GF-D8 (cell line): ENCODE measurements around the gene ERFL.

Source experiments
- DNase-seq: peaks from one replicate; lab custom pipeline; 2025; lab: John Stamatoyannopoulos, UW

ERFL gene

DNA sequence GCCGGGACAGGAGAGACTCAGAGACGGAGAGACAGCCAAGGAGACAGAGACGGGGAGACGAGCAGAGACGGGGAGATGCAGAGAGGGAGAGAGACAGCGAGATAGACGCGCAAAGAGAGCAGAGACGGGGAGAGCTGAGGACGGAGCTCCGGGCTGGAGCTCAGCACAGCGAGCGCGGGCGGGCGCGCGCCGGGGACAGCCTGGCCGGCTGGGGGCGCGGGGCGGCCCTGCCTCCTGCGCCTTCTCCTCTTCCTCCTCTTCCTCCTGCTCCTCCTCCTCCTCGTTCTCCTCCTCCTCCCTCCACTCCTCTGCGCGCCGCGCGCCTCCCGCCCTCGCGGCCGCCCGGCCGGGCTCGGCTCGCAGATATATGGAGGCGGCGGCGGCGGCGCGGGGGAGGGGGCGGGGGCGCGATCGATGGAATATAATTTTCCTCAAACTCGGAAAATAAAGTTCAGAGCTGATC is at the start of gene ERFL:
Gene ERFL (minus strand): TSS at position 229 of the 463 bp plus-strand sequence. CDS start 15,530 bp downstream, outside the sequence.
- peak; percentile 58 for DNase-seq

DNA sequence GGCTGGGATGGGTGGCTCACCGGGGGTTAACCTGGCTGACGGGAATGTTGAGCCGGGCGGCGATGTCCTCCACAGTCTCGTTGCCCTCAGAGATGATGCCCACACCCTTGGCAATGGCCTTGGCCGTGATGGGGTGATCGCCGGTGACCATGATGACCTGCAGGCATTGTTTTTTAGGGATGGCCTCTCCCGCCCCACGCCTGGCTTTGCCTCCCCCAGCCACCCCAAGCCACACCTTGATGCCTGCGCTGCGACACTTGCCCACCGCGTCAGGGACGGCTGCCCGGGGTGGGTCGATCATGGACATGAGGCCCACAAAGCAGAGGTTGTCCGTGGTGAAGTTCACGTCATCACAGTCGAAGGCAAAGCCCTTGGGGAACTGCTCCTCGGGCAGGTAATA is 49.7 kb upstream of the ERFL start:
- DNase-seq, result no peak

DNA sequence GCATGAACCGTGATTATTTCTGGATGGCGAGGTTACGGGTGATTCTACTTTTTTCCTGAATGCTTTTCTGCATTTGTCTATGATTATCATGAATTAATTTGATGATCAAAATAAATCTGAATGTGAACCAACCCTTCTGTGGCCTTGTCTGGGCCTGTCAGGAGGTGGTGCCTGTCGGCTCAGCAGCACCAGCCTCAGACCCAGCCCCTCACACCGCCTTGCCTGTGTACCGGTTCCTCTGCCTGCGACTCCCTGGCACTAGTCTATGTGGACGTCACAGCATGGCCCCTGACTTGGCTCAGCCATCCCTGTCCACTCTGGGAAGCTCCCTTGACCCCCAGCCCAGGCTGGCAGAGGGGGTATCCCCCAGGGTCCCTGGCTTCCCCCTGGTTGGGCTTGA is 46.4 kb upstream of the ERFL start:
- no peak for DNase-seq

DNA sequence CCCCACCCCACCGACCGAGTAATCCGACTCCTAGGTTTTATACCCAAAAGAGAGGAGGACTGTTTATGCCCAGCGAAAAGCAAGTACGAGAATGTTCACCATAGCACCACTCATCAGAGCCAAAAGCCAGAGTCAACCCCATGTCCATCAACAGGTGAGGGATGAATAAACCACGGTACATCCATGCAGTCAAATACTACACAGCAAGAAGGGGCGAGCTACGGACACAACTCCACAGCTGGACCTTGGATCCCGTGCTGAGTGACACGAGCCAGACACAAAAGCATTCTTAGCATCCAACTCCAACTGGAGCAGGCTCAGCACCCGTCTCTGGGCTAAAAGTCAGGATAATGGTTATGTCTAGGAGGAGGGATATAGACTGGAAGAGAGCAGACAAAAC is 43.1 kb upstream of the ERFL start:
- no peak for DNase-seq

DNA sequence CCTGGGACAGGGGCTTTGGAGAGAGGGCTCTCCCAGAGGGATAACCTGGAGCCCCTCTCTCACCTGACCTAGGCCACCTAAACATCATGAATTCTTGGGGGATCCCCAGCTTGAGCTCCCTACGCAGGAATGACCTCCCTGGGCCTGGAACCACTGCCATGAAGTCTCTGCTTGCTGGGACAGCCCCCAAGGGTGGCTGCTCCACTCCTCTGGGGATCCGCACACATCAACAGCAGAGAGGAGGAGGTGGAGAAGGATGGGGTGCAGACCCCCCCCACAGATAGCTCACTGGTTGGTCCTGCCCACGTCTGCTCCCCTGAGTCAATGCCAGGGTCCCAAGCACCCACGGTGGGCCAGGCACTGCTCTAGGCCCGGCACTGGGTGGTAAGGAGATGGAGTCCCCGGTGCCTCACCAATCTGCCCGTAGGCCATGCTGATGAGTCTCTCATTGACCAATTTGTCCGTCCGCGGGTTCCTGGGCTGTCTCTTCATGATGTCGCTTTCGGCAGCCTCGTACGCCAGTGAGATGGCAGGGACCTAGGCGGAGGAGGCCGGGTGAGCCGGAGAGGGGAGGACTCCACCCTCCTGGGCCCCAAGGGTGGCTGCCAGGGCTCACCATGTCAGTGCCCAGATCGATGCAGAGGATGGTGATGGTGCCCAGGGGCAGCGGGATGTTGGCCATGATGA is 41.7 kb upstream of the ERFL start:
- DNase-seq, result no peak

DNA sequence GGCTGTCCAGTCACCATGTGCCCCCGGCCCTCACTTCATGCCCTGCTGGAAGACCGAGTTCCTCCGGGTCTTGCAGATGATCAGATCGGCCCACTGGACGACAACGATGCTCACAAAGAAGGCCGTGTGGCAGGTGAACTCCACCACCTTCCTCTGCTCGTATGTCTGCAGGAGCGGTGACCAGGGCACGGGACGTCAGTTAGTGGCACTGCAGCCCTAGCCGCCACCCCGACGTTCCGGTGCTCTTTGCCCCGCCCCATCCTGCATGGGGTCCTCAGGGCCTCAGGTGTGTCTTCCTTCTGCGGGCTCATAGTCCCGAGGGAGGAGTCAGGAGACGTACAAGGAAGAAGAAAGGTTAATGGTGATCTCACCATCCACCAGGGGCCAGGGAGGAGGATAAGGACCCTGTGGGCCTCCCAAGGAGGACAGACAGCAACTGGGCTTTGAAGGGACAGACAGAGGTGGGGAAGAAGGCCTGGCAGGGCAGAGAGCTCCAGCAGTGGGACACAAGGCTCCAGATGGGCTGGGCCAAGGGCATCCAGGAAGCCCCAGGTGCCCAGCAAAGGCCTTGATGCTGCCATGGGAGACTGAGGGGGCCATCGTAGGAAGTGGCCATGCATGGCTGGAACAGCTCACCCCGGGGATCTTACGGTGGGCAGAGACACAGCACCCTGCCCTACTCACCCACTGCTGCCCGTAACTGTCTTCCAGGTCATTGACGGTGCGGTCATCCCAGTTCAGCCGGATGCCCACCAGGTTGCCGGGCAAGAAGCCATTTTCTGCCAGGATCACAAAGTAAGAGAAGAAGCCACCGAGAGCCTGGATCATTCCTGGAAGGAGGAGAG is 40.7 kb upstream of the ERFL start:
- no peak for DNase-seq

DNA sequence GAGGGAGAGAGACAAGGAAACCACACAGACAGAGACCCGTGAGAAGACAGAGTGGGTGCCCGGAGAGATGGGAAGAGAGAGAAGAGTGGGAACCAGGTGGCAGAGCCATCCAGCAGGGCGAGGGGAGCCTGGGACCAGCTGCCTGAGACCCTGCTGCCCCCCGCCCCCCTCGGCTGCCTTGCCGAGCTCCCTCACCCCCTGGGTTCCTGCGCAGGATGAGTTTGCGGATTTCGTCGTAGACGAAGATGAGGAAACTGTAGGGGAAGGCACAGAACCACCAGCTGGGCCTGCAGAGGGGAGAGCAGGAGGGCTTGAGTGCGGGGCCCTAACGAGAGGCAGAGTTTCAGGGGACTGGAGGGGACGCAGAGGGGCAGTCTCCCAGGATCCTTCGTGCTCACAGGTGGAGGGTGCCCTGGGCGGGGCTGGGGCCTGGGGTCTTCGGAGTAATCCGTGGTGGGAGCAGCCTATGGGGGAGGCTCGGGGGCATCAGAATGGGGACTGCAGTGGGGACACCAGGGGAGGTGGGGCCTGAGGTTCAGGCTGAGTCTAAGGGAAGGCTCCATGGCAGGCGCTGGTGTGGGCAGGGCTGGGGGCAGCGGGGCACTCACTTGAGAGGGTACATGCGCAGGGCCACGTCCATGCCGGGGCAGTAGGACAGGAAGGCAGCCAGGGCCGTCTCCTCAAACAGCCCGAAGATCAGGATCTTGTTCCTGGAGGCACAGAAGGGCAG is 39.0 kb upstream of the ERFL start:
- DNase-seq, result no peak

DNA sequence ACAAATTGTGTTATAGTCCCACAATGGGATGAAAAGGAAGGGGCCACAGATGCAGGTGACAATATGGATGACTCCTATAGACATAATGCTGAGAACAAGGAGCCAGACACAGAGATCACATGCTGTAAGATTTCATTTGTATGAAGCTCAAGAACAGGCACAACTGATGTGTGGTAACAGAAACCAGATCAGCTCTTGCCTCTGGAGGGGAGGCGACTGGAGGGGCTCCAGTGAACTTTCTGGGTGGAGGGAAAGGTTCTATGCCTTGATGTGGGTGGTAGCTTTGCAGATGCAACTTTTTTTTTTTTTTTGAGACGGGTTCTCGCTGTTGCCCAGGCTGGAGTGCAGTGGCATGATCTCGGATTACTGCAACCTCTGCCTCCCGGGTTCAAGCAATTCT is 36.9 kb upstream of the ERFL start:
- no peak for DNase-seq

DNA sequence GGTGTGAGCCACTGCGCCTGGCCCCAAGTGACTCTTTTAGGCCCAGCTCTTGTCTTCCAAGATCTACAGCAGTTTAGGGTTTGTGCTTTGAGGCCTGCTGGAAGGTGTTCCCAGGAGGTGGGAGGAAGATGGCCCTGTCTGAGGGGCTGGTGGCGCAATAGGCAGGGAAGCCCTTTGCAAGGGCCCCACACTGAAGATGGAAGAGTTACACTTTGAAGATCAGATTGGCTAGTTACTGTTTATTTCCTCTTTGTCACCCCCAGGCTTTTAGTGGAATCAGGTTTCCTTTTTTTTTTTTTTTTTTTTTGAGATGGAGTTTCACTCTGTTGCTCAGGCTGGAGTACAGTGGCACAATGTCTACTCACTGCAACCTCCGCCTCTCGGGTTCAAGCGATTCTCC is 32.7 kb upstream of the ERFL start:
- DNase-seq, result no peak

DNA sequence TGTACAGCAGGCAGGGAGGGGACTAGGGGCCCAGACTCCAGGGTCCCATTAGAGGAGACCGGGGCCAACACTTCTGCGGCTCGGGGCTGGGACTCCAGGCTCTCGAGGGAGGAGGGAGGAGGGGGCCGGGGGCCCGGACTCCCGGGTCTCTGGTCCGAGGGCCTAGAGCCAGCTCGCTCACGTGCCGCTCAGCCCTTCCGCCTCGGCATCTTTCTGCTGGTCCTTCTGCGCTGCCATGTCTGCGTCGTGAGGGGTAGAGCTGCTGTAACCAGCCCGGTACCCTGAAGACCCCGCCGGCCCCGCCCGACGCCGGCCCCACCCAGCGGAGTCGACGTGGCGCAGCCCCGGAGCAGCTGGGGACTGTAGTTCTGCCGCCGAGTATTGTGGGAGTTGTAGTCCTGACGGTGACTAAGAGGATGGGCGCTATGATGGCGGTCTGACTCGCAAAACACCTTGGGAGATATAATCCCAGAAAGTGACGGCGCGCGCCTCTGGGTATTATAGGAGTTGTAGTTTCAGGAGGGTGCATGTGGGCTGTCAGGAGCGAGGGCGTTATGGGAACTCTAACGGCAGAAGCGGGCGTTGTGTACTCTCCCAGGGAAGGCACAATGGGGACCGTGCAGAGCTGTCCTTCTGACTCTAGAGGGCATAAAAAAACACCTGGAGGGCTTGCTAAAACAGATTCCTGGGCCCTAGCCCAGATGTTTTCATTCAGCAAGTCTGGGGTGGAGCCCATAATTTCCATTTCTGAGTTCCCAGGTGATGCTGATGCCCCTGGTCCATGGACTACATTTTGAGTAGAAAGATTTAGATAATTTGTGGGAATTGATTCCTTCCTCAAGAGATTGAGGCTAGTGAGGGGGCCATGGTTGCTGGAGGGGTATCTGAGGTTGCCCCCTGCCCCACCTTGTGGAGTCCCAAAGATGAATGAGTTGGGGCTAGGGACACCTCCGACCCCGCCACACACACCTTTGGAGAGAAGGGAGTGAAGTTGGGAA is 31.1 kb upstream of the ERFL start, which contains the start of gene RABAC1:
Gene RABAC1 (minus strand): TSS at position 266 of the 998 bp plus-strand sequence. CDS start 29 bp downstream, at position 237.
- no peak for DNase-seq

DNA sequence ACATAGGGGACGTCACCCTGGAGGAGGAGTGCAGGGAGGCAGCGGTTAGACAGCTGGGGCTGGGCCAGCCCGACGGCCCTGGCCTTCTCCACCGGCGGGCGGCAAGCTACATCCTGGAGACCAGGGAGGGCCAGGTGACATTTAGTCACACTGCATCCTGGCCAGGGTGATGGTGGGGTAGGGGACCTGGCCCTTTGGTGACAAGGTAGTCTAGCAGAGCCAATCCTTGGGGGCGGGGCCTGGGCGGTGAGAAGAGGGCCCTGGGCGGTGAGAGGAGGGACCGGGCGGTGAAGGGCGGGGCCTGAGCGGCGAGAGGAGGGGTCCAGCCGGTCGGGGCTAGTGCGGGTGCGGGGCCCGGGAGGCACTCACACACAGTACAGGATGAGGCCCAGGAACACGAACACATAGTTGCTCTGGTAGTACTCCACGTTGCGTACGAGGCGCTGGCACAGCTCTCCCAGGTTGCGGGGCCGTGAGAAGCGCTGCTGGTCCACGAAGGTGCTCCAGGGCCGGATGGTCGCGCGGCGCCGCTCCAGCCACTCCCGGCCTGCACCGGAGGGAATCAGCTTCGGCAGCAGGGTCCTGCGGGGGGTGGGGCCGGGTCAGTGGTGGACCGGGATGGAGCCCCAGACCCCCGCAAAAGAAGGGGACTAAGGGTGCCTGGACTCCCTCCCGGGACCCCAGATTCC is 30.3 kb upstream of the ERFL start:
- DNase-seq, result no peak

DNA sequence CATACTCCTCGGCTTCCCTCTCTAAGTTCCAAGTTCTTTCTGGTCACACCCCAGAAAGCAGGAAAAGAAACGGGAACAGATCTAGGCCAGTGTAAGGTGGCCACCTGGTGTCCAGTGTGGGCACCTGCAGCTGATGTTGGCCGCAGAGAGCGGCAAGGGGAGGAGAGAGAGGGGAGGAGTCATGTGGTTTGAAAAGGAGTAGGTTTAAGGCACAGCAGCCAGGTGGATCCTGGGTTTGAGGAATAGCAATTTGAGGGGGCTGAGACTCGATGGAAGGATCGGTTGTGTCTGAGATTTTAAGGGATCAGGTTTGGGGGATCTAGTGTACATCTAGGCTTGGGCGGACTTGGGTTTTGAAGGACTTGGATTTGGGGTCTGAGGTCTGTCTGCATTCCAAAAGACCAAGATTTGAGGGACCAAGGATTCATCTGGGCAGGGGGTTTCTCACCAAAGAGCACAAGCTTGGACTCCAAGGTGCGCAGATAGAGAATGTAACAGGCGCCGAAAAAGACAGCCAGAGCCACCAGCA is 29.7 kb upstream of the ERFL start:
- peak; percentile 51 for DNase-seq

DNA sequence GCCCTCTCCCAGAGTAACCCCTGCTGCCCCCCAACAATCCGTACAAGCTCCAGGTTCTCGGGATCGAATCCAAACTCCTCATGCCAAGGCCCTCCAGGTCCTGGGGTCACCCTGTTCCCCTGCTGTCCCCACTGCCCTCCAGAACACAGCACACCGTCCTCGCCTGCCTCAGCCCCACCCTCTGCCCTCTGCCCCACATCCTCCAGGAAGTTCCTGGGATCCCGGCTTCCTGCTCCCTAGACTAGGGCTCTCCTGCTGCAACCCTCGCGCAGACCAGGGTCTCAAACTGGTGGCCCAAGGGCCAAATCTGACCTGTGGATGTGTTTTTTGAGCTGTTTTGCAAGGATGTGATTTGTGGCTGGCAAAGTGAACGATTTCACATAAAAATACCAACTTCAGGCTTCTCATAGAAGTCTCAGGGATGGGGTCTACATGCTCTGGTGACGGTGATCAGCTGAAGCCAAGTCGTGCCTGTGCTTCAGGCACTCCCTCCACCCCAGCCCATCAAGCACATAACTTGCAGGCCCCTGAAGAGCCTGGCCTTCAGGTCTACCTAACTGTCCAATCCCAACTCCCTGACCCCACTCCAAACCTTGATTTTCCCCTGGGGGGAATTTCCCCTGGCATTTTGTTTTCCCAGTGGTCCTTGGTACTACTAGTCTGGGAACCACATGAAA is 29.1 kb upstream of the ERFL start:
- no peak for DNase-seq

DNA sequence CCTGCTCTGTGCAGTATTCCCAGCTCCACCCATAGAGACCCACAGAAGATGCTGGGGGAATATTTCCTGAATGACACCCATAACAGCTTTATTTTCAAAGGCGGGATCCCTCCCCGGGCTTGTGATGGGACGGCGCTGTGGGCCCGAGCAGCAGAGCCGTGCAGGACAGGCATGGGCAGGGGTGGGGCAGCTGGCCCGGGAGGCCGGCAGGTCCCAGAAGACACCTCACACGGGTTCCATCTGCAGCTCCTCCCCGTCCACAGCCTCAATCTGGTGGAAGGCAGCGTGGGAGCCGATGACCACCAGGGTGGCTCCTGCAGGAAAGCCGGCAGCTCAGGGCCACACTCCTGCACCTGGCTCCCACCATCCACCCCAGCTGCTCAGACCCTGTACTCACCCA is 28.4 kb upstream of the ERFL start:
- no peak for DNase-seq

DNA sequence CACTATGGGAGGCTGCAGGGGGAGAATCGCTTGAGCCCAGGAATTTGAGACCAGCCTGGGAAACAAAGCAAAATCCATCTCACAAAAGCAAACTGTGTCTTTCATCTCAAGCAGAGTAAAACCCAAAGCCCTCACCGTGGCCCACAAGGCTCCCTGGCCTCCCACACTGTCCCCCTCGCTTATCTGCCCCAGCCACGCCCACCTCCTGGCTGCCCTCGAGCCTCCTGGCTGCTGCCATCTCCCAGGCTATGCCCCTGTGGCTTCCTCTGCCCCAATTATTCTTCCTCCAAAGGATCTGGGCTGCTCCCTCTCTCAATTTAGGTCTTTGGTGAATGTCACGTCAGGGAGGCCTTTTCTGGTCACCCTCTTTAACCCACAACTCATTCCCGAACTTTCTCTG is 27.3 kb upstream of the ERFL start:
- no peak for DNase-seq

DNA sequence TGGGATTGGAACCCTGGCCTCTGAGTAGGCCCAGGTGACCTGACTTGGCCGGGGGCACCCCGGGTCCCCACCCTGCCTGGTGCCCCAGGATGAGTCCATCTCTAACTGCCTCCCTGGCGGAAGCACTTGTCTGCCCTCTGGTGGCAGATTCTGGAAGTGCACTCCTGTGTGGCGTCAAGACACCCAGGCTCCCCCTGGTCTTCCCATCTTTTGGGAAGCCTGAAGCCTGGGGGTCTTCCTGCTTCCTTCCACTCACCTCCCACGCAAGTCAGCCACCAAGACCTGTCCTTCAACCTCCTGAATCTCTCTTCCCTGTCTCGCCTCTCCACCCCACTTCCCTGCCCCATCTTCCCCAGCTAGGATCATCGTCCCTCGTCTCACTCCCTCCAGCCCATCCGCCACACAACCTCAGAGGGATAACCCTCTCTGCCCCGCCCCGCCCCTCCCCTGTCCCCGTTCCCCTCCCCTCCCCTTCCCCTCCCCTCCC is 23.5 kb upstream of the ERFL start:
- DNase-seq, result no peak

DNA sequence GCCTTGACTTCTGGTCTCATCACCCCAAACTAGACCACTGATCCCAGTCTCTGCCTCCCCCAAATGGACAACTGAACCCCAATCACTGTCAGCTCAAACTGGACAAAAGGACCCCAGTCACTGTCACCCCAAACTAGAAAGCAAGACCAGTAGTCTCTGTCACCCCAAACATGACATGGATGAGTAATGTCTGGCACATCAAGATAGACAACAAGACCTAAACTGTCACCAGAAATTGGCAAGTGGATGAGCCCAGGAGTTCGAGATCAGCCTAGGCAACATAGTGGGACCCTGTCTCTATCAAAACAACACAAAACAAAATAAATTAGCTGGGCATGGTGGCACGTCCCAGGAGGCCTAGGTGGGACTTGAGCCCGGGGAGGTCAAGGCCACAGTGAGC is 18.8 kb upstream of the ERFL start:
- no peak for DNase-seq

DNA sequence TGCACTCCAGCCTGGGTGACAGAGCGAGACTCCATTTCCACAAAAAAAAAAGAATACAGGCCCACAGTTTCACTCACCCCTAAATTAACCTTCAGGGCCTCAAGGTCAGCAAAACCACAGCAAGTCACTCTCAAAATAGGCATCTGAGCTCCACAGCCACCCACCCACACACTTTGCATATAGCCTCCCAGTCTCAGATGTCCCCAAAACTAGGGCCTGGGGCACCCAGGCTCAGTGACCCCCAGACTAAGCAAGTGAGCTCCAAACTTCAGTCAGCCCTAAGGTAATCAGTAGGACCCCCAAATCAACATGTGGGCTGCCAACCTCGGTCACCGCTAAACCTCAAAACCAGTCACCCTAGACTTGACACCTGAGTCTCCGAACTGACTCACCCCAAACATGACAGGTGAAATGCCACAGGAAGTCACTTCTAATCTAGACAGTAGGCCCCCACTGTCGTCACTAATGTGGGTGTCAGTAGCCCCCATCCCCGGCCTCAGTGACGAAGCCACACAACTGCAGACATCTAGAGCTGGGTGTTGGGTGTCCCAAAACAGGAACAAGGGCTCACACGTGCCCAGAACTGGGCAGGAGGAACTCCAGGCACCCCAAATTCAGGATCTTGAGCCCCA is 17.0 kb upstream of the ERFL start:
- DNase-seq, result no peak

DNA sequence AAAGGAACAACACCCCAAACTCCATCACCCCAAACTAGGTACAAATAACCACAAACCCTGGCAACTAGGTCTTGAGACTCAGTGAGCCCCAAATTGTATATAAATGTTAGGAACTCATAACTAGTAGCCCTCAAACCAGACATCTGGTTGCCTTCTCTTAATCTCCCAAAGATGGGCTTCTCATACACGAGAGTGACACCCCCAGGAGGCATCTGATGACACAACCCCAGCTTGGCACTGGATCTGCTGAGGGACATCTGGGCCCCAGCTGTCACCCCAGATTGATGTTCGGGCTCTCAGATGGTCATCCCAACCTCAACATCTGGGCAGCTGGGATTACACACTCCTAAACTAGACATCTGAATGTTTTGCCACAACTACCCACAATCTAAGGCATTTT is 16.1 kb upstream of the ERFL start:
- no peak for DNase-seq
